Stimulated activated CD4-positive, alpha-beta T cell treated with anti-CD3 and anti-CD28 coated beads, Interleukin-4, amount 100 ng/mL, for 24 hours (primary cell): ENCODE data around the gene WNT5B.
"Not testable (repeated sequence)": the region's sequence is repeated elsewhere in the genome, so short reads cannot be mapped to it uniquely, and the experiment has no call there.

Experiments used
- DNase-seq: peaks from one replicate; pipeline ENCODE4 v3.0.0-alpha.2; 2020

WNT5B gene

GRCh38 chr12:1692895-1693610 is 64.0 kb downstream of the WNT5B start:
- no peak for DNase-seq

DNA sequence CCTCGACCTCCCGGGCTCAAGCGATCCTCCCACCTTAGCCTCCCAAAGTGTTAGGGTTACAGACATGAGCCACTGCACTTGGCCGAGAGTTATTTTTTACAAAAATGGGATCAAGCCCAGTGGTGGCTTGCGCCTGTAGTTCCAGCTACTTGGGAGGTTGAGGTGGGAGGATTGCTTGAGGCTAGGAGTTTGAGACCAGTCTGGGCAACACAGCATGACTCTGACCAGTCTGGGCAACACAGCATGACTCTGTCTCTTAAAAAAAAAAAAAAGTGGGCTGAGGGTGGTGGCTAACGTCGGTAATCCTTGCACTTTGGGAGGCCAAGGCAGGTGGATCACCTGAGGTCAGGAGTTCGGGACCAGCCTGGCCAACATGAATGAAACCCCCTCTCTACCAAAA is 66.1 kb downstream of the WNT5B start:
- not testable (repeated sequence) for DNase-seq

GRCh38 chr12:1695886-1696670 is 67.0 kb downstream of the WNT5B start:
- DNase-seq: no peak

- DNase-seq: no peak
Measured at GRCh38 chr12:1696800-1697199, 67.8 kb downstream of the WNT5B start.
